Dendritic cell treated with granulocyte-macrophage colony-stimulating factor and Interleukin-4, amounts not matched to agents 40 ng/mL and 50 ng/mL, for 4 days (primary cell): Measurements from ENCODE around the gene MBD6.
"Not testable (repeated sequence)": the region's sequence is repeated elsewhere in the genome, so short reads cannot be mapped to it uniquely, and the experiment has no call there.

Source experiments
- H3K27ac Mint-ChIP-seq: one replicate; pipeline ENCODE4 v1.8.0; 2022; ENCODE audit warnings: mild to moderate bottlenecking, mixed read lengths
- H3K27me3 Mint-ChIP-seq: one replicate; pipeline ENCODE4 v1.8.0; 2022; ENCODE audit warnings: mild to moderate bottlenecking, mixed read lengths
- H3K36me3 Mint-ChIP-seq: one replicate; pipeline ENCODE4 v1.8.0; 2022; ENCODE audit warnings: low read depth, mixed read lengths
- H3K4me1 Mint-ChIP-seq: one replicate; pipeline ENCODE4 v1.8.0; 2022; ENCODE audit warnings: low read depth, mixed read lengths
- H3K4me3 Mint-ChIP-seq: one replicate; pipeline ENCODE4 v1.8.0; 2022; ENCODE audit warnings: mild to moderate bottlenecking, moderate library complexity, mixed read lengths
- H3K9me3 Mint-ChIP-seq: one replicate; pipeline ENCODE4 v1.8.0; 2022; ENCODE audit warnings: mixed read lengths
- intact Hi-C: fragments of 100-400 bp; cut with micrococcal nuclease; formaldehyde crosslinking; loops from one replicate; pipeline ENCODE4 v1.15.0; 2022

The MBD6 gene

DNA sequence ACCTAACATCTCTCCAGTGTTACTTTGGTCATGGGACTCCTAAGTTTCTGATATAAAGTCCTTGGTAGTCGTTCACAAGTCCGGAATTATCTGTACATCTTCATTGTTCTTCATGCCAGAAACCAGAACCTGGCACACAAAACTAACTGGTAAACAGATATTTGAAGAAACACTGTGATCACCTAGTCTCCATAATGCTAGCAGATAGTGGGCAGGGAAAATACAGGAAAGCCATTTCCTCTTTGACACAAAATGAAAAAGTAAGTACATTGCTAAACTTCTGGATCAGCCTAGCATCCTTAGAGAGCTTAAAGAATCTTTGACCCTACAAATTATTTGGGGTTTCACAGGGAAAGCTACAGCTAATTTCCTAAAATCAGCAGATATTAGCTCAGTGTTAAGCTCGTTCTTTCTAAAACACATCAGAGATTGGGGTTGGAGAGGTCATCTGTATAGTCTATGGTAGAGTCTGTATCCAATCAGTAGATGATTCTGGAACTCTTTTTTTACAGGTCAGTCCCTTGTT lies 7.2 kb upstream of the MBD6 start:
- H3K36me3 Mint-ChIP-seq = peaks cover 100% of the 10 kb centered on the region
- intact Hi-C loops = no loop called here
- no peaks in the 10 kb centered on the region for H3K9me3 Mint-ChIP-seq
- H3K27me3 Mint-ChIP-seq = no peaks in the 10 kb centered on the region
- no peak overlapping the region for H3K27ac Mint-ChIP-seq
- peaks cover 36% of the 10 kb centered on the region for H3K4me1 Mint-ChIP-seq
- no peak overlapping the region for H3K4me3 Mint-ChIP-seq

DNA sequence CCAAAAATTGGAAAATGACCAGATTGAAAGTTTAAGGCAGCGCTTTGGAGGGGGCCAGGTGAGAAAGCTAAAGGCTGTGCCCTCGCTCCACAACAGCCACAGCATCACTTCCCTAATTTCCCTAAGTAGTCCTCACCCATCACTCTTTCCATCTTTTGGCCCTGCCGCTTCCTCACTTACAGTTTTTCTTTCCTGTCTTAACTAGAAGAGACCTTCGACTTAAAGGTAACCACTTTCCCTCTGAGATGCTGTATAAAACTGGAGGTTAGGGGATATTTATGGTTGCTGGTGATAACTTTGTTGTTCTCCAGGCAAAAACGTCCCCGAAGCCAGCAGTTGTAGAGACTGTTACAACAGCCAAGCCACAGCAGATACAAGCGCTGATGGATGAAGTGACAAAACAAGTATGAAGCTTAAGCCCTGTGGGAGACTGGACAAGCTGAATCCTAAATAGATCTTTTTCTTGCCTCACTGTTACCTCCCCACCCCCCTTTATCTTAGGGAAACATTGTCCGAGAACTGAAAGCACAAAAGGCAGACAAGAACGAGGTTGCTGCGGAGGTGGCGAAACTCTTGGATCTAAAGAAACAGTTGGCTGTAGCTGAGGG lies 6.6 kb upstream of the MBD6 start:
- no peaks in the 10 kb centered on the region for H3K9me3 Mint-ChIP-seq
- H3K27me3 Mint-ChIP-seq = no peaks in the 10 kb centered on the region
- intact Hi-C loops = no loop called here
- H3K27ac Mint-ChIP-seq = no peak overlapping the region
- H3K4me1 Mint-ChIP-seq = peaks cover 39% of the 10 kb centered on the region
- peaks cover 94% of the 10 kb centered on the region for H3K36me3 Mint-ChIP-seq
- H3K4me3 Mint-ChIP-seq = no peak overlapping the region

DNA sequence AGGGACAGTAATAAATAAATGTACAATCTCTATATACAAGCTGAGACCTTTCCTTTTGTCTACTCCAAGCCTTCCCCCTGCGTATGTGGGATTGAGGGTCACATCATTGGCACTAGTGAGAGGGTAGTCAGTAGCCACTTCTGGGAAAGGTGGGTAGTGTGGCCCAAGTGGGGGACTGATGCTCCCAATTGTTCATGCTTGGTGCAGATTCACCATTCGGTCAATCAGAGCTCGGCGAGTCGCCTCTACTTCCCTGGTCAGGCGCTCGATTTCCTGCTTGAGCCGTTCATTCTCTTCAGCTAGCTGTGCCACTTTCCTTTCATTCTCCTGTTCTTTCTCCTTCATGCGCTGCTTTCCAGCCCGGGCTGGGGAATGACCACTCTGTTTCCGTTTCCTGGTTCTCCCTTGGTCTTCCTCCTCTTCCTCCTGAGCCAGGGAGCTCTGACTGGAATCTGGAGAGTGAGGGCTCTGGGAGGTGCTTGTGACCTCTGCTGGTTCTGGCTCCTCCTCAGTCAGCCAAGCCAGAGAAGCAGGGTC lies 5.9 kb upstream of the MBD6 start:
- H3K4me3 Mint-ChIP-seq = no peak overlapping the region
- H3K27me3 Mint-ChIP-seq = no peaks in the 10 kb centered on the region
- peak overlapping the region; percentile 40 for H3K27ac Mint-ChIP-seq
- peaks cover 46% of the 10 kb centered on the region for H3K4me1 Mint-ChIP-seq
- intact Hi-C loops = no loop called here
- H3K9me3 Mint-ChIP-seq = no peaks in the 10 kb centered on the region
- H3K36me3 Mint-ChIP-seq = peaks cover 88% of the 10 kb centered on the region

DNA sequence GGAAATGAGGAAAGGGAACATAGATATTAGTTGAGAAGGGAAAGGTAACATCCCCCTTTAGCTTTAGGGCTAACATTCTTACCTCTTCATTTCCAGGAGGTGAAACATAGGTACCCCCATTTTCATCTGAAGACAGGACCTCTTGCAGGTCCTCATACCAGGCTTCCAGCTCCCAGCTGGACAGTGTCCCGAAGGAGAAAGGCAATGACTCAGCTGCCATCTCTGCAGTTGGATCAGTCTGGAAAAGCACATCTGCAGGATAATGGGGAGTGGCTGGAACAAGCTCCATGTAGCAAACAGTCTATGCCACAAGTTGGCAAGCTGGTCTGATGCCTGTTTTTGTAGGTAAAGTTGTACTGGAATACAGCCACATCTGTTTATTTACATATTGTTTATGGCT lies 5.4 kb upstream of the MBD6 start:
- H3K27me3 Mint-ChIP-seq = no peaks in the 10 kb centered on the region
- no peaks in the 10 kb centered on the region for H3K9me3 Mint-ChIP-seq
- no peak overlapping the region for H3K4me3 Mint-ChIP-seq
- intact Hi-C loops = no loop called here
- H3K36me3 Mint-ChIP-seq = peaks cover 83% of the 10 kb centered on the region
- H3K4me1 Mint-ChIP-seq = peaks cover 51% of the 10 kb centered on the region
- H3K27ac Mint-ChIP-seq = peak overlapping the region; percentile 40

DNA sequence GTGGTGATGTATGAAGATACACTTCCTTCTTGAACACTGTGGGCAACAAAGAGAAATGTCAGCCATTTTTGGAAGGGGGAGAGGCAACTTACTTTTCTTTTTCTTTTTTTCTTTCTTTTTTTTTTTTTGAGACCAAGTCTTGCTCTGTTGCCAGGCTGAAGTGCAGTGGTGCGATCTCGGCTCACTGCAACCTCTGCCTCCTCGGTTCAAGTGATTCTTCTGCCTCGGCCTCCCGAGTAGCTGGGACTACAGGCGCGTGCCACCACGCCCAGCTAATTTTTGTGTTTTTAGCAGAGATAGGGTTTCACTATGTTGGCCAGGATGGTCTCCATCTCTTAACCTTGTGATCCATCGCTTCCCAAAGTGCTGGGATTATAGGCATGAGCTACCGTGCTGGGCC lies 4.9 kb upstream of the MBD6 start:
- H3K36me3 Mint-ChIP-seq = peaks cover 77% of the 10 kb centered on the region
- H3K4me3 Mint-ChIP-seq, H3K9me3 Mint-ChIP-seq, H3K27me3 Mint-ChIP-seq, intact Hi-C loops, H3K27ac Mint-ChIP-seq: not testable (repeated sequence)
- peaks cover 53% of the 10 kb centered on the region for H3K4me1 Mint-ChIP-seq

DNA sequence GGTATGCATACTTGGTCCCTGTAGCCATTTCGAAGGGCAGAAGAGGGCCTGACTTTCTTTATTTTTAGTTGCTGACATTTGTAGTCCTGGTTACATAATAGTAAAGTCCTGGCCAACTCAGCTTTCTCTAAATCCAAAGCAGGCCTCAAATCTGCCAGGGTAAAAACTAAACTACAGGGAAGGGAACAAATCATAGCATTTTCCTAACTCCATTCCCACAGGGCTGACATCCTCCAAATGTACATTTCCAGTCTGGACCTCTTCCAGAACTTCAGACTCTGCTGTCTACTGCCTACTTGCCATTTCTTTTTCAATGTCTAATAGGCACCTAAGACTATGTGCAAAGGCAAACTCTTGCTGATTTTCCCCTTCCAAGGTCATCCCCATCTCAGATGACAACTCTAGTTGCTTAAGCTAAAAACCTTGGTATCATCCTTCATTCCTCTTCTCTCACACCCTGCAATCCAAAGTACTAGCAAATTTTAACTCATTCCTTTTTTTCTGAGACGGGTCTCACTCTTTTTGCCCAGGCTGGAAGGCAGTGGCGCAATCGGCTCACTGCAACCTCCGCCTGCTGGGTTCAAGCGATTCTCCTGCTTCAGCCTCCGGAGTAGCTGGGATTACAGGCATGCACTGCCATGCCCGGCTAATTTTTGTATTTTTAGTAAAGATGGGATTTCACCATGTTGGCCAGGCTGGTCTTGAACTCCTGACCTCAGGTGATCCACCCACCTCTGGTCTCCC lies 4.3 kb upstream of the MBD6 start:
- Mint-ChIP-seq H3K36me3 (peaks cover 76% of the 10 kb centered on the region), H3K27me3 (no peaks in the 10 kb centered on the region), H3K27ac (peak overlapping the region; percentile 98), H3K9me3 (no peaks in the 10 kb centered on the region), H3K4me1 (peaks cover 57% of the 10 kb centered on the region), H3K4me3 (peak overlapping the region; percentile 95)
- intact Hi-C loops = no loop called here

DNA sequence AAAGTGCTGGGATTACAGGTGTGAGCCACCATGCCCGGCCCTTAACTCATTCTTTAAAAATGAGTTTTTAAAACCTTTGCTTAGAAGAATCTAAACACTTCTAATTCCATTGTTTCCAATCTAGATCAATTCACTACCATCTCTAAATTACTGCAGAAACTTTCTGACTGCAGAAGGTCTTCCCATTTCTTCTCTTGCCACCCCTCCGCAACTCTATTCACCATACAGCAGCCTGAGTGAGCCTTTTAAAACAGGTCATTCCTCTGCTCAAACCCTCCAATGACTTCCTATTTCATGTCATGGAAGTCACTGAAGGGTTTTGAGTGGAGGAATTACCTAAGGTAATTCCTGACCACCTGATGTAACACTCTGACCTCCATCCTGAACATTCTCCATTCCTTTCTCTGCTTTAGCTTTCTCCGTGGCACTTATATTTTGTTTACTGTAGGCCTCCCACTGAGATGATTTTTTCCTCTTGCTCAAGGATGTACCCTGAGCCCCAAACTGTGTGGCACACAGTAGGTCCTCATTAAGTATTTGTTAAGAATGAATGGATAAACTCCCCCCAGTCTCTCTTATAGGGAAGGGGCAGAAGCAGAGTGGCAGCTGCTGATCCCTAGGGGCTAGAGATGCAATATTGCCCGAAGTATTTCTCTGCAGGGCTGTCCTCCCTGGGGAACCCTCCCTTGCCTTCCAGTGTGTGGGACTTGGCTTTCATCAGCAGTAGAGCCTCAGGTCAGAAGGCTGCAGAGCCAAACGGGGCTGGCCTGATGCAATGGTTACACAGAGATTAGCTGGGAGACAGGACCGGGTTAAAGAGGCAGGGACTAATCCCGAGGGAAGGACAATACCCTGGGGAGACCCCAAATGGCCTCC lies 3.5 kb upstream of the MBD6 start:
- Mint-ChIP-seq H3K36me3 (peaks cover 73% of the 10 kb centered on the region), H3K9me3 (no peaks in the 10 kb centered on the region), H3K4me1 (peaks cover 65% of the 10 kb centered on the region), H3K4me3 (peak overlapping the region; percentile 95), H3K27me3 (no peaks in the 10 kb centered on the region), H3K27ac (peak overlapping the region; percentile 98)
- intact Hi-C loops = no loop called here

DNA sequence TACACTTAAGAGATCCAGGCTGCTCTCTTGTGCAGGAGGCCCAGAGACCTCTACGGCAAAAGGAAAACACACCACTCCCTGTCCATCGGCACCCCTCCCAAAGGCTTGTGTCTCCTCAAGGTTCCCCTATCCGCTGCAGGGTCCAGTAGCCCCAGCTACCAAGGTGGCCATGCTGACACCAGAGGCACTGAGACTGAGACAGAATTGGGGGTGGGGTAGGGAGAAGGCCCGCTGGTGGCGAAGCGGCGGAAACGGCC lies 2.9 kb upstream of the MBD6 start:
- no peaks in the 10 kb centered on the region for H3K27me3 Mint-ChIP-seq
- peaks cover 73% of the 10 kb centered on the region for H3K36me3 Mint-ChIP-seq
- no peaks in the 10 kb centered on the region for H3K9me3 Mint-ChIP-seq
- peak overlapping the region; percentile 98 for H3K27ac Mint-ChIP-seq
- peaks cover 65% of the 10 kb centered on the region for H3K4me1 Mint-ChIP-seq
- intact Hi-C loops = loop anchor here (1.0 kb wide), 1 partner anchor 31 kb away; the partner anchor contains the start of gene MARS1
- H3K4me3 Mint-ChIP-seq = peak overlapping the region; percentile 95

DNA sequence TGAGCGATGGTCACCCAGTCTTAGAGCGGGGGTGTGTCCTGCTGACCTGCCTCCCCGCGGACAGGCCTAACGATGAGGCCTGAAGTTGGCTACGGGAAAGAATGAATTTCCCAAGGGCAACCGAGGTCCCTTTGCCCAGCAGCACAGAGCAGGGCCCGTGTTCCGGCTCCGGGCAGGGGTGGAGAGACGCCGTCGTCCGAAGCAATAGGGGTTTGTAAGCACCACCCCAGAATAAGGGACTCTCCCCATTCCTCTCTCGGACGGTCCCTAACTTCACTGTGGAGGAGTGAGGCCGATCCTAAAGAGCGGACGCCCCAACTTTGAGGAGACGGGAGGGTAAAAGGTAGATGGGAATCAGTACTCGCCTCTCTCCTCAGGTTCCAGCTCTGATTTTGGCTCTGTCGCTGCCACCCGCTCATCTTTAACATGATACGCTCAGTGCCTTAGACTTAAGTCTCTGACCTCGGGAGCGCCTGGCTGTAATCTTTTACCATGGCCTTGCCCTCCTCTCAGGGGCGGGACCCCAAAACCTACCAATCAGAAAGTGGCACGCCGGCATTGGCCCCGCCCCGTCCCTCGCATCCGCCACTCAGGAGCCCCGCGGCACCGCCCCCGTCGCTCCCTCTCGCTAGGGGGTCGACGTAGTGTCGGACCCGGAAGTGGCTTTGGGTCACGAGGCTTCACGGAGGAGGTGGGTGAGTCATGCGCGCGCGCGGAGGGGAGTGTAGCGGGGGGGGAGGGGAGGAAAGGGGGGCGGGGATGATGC lies 2.4 kb upstream of the MBD6 start, which contains the start of gene DDIT3:
Gene DDIT3, minus strand, starts transcription at position 462 of the 766 bp plus-strand sequence. CDS start 3,108 bp downstream, outside the sequence.
- Mint-ChIP-seq H3K9me3 (no peaks in the 10 kb centered on the region), H3K27ac (peak within 1 kb of the TSS; percentile 98), H3K36me3 (peaks cover 73% of the 10 kb centered on the region), H3K27me3 (no peaks in the 10 kb centered on the region), H3K4me3 (peak within 1 kb of the TSS; percentile 95), H3K4me1 (peaks cover 69% of the 10 kb centered on the region)
- intact Hi-C loops = loop anchor here (1.0 kb wide), 1 partner anchor 32 kb away; the partner anchor contains the start of gene MARS1

DNA sequence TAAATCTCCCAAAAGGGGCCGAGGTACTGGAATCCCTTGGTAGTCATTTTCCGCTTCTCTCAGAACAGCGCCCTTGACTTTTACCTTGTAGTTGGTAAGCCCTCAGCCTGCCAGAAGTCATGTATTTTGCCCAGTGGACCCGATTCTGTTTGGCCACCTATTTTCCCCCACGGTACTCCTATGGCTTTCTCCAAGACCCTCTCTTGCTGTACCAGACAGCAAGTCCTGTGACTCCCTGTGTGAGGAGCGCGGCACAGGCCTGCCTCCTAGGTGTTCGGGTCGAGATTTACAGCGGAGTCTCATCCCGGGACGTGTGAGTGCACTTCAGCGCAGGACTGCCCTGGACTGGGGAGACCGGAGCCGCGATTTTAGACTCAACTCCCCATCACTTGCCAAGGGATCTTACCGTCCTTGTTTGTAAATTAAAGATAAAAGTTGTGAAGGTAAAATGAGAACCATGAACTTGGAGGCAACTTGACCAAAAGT lies 1.1 kb upstream of the MBD6 start:
- H3K27me3 Mint-ChIP-seq = no peaks in the 10 kb centered on the region
- H3K27ac Mint-ChIP-seq = peak overlapping the region; percentile 98
- H3K4me1 Mint-ChIP-seq = peaks cover 81% of the 10 kb centered on the region
- H3K36me3 Mint-ChIP-seq = peaks cover 73% of the 10 kb centered on the region
- H3K9me3 Mint-ChIP-seq = no peaks in the 10 kb centered on the region
- intact Hi-C loops = no loop called here
- H3K4me3 Mint-ChIP-seq = peak overlapping the region; percentile 95

DNA sequence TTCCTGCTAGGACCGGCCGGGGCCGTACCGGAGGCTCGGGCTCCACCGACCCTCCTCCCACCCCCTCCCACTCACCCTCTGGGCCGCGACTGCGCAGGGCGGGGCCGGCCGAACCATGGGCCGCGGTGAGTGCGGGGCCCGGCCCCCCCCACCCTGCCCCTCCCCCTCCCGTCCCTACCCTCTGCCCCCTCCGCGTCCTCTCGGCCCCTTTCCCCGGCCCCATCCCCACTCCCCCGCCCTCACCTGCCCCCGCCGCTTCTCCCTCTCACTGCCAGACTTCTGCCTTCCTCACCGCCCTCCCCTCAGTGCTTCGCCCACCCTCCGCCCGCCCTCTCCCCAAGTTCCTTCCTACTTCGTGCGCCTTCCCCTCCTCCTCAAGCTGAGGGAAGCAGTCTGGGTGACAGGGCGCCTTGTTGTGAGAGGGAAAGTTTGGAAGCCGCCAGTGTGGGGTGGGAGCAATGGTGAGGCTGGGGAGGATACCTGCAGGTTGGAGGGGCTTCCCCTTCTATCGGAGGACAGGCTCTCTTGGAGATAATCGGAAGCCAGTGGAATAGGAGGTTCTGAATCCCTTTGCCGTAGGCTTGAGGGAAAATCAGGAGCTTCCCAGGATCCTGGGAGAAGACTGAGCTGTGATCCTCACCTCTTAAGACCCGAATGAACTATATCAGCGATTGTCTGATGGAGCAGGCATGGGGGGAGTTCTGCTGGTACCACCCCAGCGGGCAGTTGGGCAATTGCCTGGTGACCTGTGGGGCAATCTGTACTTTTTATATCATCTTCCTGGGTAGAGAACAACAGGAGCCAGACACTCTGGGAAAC lies 472 bp downstream of the MBD6 start:
- Mint-ChIP-seq H3K4me1 (peaks cover 74% of the 10 kb centered on the region), H3K27ac (peak overlapping the region; percentile 98), H3K4me3 (peak overlapping the region; percentile 95), H3K27me3 (no peaks in the 10 kb centered on the region), H3K9me3 (no peaks in the 10 kb centered on the region), H3K36me3 (peaks cover 73% of the 10 kb centered on the region)
- intact Hi-C loops = loop anchor here (1.0 kb wide), 2 partner anchors 24 to 47 kb away; partner anchors contain the start of gene DCTN2
